Measurements from ENCODE around the gene PDE4D. TPM values are rescaled to one million over a fixed set of nuclear protein-coding genes. Genes with fewer than 3 reads are reported as not detected.

PDE4D gene
- total and polyA plus RNA-seq, 9 donors: 21.1 to 65.9 (median 33.0) TPM

DNA sequence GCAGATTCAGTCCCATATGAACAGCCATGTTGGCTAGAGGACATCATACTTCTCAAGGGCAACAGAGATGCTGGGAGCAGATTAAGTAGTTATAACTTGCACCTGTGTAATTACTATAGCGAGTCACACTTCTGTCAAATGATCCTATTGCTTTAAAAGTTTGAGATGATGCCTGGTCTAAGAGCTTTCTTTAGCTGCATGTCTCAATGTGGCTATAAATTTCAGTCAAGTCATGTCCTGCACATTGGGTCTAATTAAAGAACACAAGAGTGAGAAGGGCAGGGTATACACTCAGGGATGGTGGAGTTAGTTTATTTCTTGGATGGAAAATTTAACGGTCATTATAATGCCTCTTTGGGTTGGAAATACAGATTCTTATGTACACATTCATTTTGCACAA lies 753.4 kb downstream of the PDE4D start:
- Histone ChIP-seq H3K27ac (ENCODE audit: low read length) (no peak overlapping the region), H3K4me1 (ENCODE audit: control insufficient read depth, insufficient read depth, low read length) (no peaks in the 10 kb centered on the region)

DNA sequence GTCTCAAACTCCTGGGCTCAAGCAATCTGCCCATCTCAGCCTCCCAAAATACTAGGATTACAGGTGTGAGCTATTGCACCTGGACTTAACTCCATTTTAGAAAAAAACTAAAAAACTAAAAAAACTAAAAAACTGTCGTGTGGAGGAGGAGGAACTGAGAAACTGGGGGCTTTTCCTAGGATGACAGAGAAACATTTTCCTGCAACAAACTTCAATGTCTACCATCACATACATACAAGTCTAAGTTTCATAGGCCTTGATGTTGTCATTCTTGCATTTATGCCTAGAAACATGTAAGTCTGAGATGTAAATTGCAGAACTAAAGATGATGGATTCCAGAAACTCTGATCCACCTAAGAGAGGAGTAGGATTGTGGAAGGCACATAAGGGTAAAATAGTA lies 753.8 kb downstream of the PDE4D start:
- Histone ChIP-seq H3K9me3 (replicated peaks; ENCODE audit: control insufficient read depth, low read depth, low read length) (no peaks in the 10 kb centered on the region), H3K27ac (ENCODE audit: low read length) (no peak overlapping the region), H3K4me3 (ENCODE audit: low read length) (no peak overlapping the region), H3K27me3 (ENCODE audit: control insufficient read depth, insufficient read depth, low read length) (no peaks in the 10 kb centered on the region), H3K36me3 (ENCODE audit: control insufficient read depth, insufficient read depth, low read length) (no peaks in the 10 kb centered on the region), H3K4me1 (ENCODE audit: control insufficient read depth, insufficient read depth, low read length) (no peaks in the 10 kb centered on the region)
- DNase-seq: no peak
- no CpG with 5 or more reads among the region's 1 CpG for WGBS (ENCODE audit: insufficient coverage)

More for the DNA sequence above, 753.4 kb downstream of the PDE4D start:
- Histone ChIP-seq H3K27me3 (ENCODE audit: control insufficient read depth, insufficient read depth, low read length) (no peaks in the 10 kb centered on the region), H3K36me3 (ENCODE audit: control insufficient read depth, insufficient read depth, low read length) (no peaks in the 10 kb centered on the region), H3K9me3 (replicated peaks; ENCODE audit: control insufficient read depth, low read depth, low read length) (no peaks in the 10 kb centered on the region), H3K4me3 (ENCODE audit: low read length) (no peak overlapping the region)
- peak; percentile 37 for DNase-seq
- no CpG with 5 or more reads among the region's 2 CpGs for WGBS (ENCODE audit: insufficient coverage)

DNA sequence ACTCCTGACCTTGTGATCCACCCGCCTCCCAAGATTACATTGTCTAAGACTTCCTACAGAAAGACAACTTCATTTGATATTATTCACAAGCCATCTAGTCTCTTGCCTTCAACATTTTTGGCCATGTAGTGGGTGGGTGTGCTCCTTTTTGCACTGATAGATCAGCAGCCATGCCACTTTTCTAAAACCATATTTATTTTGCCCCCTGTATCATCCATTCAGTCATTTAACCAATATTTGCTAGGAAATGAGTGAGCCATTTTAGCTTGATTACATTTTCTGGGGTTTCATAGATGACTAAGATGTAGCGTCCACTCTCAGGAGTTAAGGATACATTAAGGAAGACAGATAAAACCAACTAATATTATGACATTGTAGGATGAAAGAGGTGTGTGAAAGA lies 755.0 kb downstream of the PDE4D start:
- no peak for DNase-seq
- WGBS (ENCODE audit: insufficient coverage): no CpG with 5 or more reads among the region's 2 CpGs
- Histone ChIP-seq H3K27ac (ENCODE audit: low read length) (no peak overlapping the region), H3K9me3 (replicated peaks; ENCODE audit: control insufficient read depth, low read depth, low read length) (no peaks in the 10 kb centered on the region), H3K27me3 (ENCODE audit: control insufficient read depth, insufficient read depth, low read length) (no peaks in the 10 kb centered on the region), H3K4me3 (ENCODE audit: low read length) (no peak overlapping the region), H3K36me3 (ENCODE audit: control insufficient read depth, insufficient read depth, low read length) (no peaks in the 10 kb centered on the region), H3K4me1 (ENCODE audit: control insufficient read depth, insufficient read depth, low read length) (no peaks in the 10 kb centered on the region)

DNA sequence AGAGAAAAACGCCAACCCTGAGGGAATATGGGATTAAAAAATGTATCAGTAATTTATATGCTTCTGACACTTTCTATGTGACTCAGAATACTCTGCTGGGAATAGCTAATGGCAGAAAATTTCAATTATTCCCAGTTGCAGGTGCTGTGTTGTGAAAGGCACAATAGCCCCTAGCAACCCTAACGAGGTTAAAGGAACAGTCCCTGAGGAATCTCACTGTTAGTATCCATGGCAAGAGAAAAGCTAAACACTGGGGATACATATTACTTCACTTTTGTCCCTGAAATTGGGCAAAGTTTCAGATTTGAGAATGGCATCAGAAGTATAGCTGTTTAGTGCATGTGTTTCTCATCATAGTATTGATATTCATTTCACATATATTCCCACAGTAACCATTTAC lies 755.7 kb downstream of the PDE4D start:
- H3K27ac ChIP-seq (ENCODE audit: low read length): no peak overlapping the region
- DNase-seq: no peak
- H3K9me3 ChIP-seq (replicated peaks; ENCODE audit: control insufficient read depth, low read depth, low read length): no peaks in the 10 kb centered on the region
- no CpG with 5 or more reads among the region's 2 CpGs for WGBS (ENCODE audit: insufficient coverage)
- H3K36me3 ChIP-seq (ENCODE audit: control insufficient read depth, insufficient read depth, low read length): no peaks in the 10 kb centered on the region
- no peaks in the 10 kb centered on the region for H3K4me1 ChIP-seq (ENCODE audit: control insufficient read depth, insufficient read depth, low read length)
- no peak overlapping the region for H3K4me3 ChIP-seq (ENCODE audit: low read length)
- H3K27me3 ChIP-seq (ENCODE audit: control insufficient read depth, insufficient read depth, low read length): no peaks in the 10 kb centered on the region

DNA sequence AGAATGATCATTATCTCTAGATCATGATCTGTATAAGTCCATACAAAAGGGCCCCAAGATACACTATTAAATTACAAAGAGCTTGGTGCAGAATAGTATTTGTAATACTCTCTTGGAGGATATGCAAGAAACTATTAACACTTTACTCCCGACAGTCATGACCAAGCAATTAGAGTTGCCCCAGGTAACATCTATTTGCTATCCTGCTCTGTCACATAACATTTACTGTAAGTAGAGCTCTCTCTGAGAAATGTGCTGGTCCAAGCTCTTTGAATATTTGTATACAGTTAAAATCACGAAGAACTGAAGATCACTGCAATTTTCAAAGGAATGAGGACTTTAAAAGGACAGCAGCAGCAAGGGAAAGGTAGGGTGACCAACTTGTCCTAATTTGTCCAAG lies 757.0 kb downstream of the PDE4D start:
- H3K36me3 ChIP-seq (ENCODE audit: control insufficient read depth, insufficient read depth, low read length): no peaks in the 10 kb centered on the region
- H3K4me3 ChIP-seq (ENCODE audit: low read length): no peak overlapping the region
- H3K27me3 ChIP-seq (ENCODE audit: control insufficient read depth, insufficient read depth, low read length): no peaks in the 10 kb centered on the region
- H3K9me3 ChIP-seq (replicated peaks; ENCODE audit: control insufficient read depth, low read depth, low read length): no peaks in the 10 kb centered on the region
- H3K4me1 ChIP-seq (ENCODE audit: control insufficient read depth, insufficient read depth, low read length): no peaks in the 10 kb centered on the region
- no peak overlapping the region for H3K27ac ChIP-seq (ENCODE audit: low read length)
- WGBS (ENCODE audit: insufficient coverage): no CpG with 5 or more reads among the region's 2 CpGs
- no peak for DNase-seq

DNA sequence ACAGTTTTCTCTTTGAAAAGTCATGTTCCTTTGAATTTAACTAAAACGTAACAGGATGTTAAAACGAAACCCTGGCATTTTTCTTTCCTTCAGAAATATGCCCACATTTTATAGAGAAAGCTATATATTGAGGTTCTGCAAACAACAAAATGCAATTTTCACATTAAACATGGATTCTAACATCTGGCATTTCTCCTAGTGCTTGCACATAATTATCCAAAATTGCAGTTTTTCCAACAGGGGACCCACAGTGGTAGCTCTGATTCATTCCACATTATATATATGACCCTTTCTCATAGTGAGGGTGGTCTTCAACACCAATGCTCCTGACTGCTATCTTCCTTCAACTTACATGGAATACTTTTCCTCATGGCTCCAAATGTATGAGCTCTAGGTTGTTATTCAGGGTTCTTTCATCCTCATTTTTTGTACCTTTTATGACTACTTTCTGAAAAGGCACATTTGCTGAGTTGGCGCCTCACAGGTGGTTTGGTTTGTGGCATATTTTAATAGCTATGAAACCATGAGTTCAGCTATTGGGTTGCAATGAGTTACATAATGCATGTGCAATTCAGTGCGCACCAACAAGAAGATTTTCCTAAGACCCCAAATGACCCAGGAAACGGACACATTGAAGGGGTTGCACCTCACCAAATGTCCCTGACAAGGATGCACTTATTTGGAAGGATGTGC lies 758.9 kb downstream of the PDE4D start:
- no peaks in the 10 kb centered on the region for H3K4me1 ChIP-seq (ENCODE audit: control insufficient read depth, insufficient read depth, low read length)
- no peaks in the 10 kb centered on the region for H3K9me3 ChIP-seq (replicated peaks; ENCODE audit: control insufficient read depth, low read depth, low read length)
- WGBS (ENCODE audit: insufficient coverage): 100% methylated on average over 1 of the region's 5 CpGs
- DNase-seq: no peak
- H3K27me3 ChIP-seq (ENCODE audit: control insufficient read depth, insufficient read depth, low read length): no peaks in the 10 kb centered on the region
- no peaks in the 10 kb centered on the region for H3K36me3 ChIP-seq (ENCODE audit: control insufficient read depth, insufficient read depth, low read length)
- no peak overlapping the region for H3K27ac ChIP-seq (ENCODE audit: low read length)
- no peak overlapping the region for H3K4me3 ChIP-seq (ENCODE audit: low read length)

DNA sequence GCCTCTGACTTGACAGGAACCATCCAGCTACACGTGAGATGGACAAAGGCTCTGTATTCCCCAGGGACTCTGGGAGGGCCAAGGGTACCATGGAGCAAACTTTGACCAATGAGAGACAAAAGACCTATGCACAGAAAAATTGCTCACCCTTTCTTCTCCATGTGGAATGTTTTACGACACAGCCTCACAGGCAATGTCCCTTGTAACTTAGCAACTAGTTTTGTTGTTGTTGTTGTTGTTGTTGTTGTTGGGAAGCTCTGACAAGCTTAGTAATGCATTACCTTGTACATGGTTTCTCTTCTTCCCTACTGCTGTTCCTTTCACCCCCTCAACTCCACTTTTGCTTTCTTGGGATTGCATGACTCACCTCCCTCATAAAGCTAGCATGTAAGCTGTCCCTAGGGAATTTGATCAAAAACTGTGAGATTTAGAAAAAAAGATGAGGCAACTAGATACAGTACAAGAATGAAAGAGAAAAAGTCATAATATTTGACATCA lies 759.7 kb downstream of the PDE4D start:
- WGBS (ENCODE audit: insufficient coverage): 33% methylated on average over 1 of the region's 2 CpGs
- H3K27ac ChIP-seq (ENCODE audit: low read length): no peak overlapping the region
- H3K4me1 ChIP-seq (ENCODE audit: control insufficient read depth, insufficient read depth, low read length): no peaks in the 10 kb centered on the region
- no peaks in the 10 kb centered on the region for H3K36me3 ChIP-seq (ENCODE audit: control insufficient read depth, insufficient read depth, low read length)
- no peak for DNase-seq
- no peaks in the 10 kb centered on the region for H3K27me3 ChIP-seq (ENCODE audit: control insufficient read depth, insufficient read depth, low read length)
- H3K9me3 ChIP-seq (replicated peaks; ENCODE audit: control insufficient read depth, low read depth, low read length): no peaks in the 10 kb centered on the region
- H3K4me3 ChIP-seq (ENCODE audit: low read length): no peak overlapping the region

DNA sequence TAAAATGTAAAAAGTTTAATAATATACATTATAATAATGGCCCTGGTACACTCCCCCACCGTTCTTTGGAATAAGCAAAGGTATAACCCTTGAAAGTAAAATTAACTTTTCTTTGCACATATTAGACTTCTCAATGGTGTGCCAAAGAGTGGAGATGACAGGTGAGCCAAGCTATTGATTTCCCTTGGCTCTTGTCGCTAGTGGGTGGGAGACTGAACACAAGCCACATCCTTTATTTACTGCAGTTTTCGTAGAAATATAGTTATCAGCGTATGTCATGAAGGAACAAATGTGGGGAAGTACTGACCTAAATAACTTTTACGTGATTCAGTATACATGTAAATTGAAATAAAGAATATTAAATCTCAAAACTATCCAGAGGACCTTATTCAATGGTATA lies 761.4 kb downstream of the PDE4D start:
- no CpG with 5 or more reads among the region's 5 CpGs for WGBS (ENCODE audit: insufficient coverage)
- peaks cover 8% of the 10 kb centered on the region for H3K4me1 ChIP-seq (ENCODE audit: control insufficient read depth, insufficient read depth, low read length)
- no peak overlapping the region for H3K4me3 ChIP-seq (ENCODE audit: low read length)
- H3K36me3 ChIP-seq (ENCODE audit: control insufficient read depth, insufficient read depth, low read length): no peaks in the 10 kb centered on the region
- no peak overlapping the region for H3K27ac ChIP-seq (ENCODE audit: low read length)
- no peak for DNase-seq
- H3K27me3 ChIP-seq (ENCODE audit: control insufficient read depth, insufficient read depth, low read length): no peaks in the 10 kb centered on the region
- no peaks in the 10 kb centered on the region for H3K9me3 ChIP-seq (replicated peaks; ENCODE audit: control insufficient read depth, low read depth, low read length)

DNA sequence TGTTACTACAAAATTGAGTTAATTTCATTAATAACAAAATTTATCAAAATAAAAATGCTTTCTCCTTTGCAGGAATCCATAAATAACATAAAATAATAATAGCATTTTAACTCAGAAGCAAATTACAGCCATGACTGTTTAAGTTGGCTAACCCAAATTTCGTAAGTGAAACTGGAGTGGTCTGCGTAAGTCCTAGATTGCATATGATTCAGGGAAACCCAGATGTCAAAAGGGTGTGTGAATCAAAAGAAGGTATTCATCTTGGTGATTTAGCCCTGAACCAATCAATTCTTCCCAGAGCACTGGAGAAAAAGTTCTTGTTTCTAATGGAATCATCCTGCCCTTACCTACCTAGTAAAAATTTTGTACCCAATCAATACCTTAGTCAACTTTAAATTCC lies 763.1 kb downstream of the PDE4D start:
- DNase-seq: no peak
- no peaks in the 10 kb centered on the region for H3K36me3 ChIP-seq (ENCODE audit: control insufficient read depth, insufficient read depth, low read length)
- H3K4me3 ChIP-seq (ENCODE audit: low read length): no peak overlapping the region
- H3K4me1 ChIP-seq (ENCODE audit: control insufficient read depth, insufficient read depth, low read length): peaks cover 17% of the 10 kb centered on the region
- no CpG with 5 or more reads among the region's 2 CpGs for WGBS (ENCODE audit: insufficient coverage)
- H3K27me3 ChIP-seq (ENCODE audit: control insufficient read depth, insufficient read depth, low read length): no peaks in the 10 kb centered on the region
- H3K27ac ChIP-seq (ENCODE audit: low read length): no peak overlapping the region
- H3K9me3 ChIP-seq (replicated peaks; ENCODE audit: control insufficient read depth, low read depth, low read length): no peaks in the 10 kb centered on the region

DNA sequence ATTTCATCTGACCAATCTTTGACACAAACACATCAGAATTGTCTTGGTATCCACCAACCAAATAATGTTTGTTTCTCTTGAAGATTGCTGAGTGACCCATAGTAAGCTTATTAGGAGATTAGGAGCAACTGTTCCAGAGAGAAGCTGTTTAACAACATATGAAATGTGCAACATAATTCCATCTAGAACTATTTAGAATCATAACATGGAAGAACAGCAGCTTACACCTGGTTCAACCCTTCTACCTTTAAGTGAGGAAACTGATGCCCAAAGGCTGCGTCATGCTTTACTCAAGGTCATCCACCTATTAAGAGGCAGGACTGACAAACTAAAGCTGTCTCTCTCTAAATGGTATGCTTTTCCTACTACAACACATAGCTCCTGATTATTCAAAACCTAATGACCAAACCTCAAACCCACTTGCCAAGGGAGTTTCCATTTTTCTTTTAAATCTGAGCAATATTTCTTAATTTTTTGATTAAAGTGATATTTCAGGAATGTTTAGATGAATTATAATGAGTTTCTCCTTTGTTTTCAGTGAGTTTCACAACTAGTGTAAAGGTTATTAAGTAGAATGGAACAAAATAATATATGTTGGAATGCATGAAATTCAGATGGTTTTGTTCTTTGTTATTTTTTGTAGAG lies 764.8 kb downstream of the PDE4D start:
- 100% methylated on average over 1 of the region's 1 CpG for WGBS (ENCODE audit: insufficient coverage)
- H3K4me1 ChIP-seq (ENCODE audit: control insufficient read depth, insufficient read depth, low read length): peaks cover 19% of the 10 kb centered on the region
- DNase-seq: no peak
- peak overlapping the region; percentile 43 for H3K27ac ChIP-seq (ENCODE audit: low read length)
- H3K4me3 ChIP-seq (ENCODE audit: low read length): no peak overlapping the region
- H3K36me3 ChIP-seq (ENCODE audit: control insufficient read depth, insufficient read depth, low read length): no peaks in the 10 kb centered on the region
- no peaks in the 10 kb centered on the region for H3K9me3 ChIP-seq (replicated peaks; ENCODE audit: control insufficient read depth, low read depth, low read length)
- no peaks in the 10 kb centered on the region for H3K27me3 ChIP-seq (ENCODE audit: control insufficient read depth, insufficient read depth, low read length)
